Measurements from ENCODE around the gene PIGS. TPM values are rescaled to one million over a fixed set of nuclear protein-coding genes. Genes with fewer than 3 reads are reported as not detected.
"Not testable (repeated sequence)": the region's sequence is repeated elsewhere in the genome, so short reads cannot be mapped to it uniquely, and the experiment has no call there.

The PIGS gene
- 10 to 100 TPM; 74.9 to 93.2 TPM for total RNA-seq

- no peaks in the 10 kb centered on the region for H3K36me3 Mint-ChIP-seq
- no peaks in the 10 kb centered on the region for H3K9me3 Mint-ChIP-seq
- DNase-seq (ENCODE audit: low spot score) (peak; percentile 96), ATAC-seq (peak; percentile 99)
- peak within 1 kb of the TSS; percentile 83 to 96 for H3K27ac Mint-ChIP-seq
- peaks cover 54 to 55% of the 10 kb centered on the region in 2 donors for H3K4me1 Mint-ChIP-seq (ENCODE audit: low read depth in 2 of 2)
- peak within 1 kb of the TSS; percentile 94 for H3K4me3 Mint-ChIP-seq
- H3K27me3 Mint-ChIP-seq = no peaks in the 10 kb centered on the region
Observed at GRCh38 chr17:28571361-28572122, at the start of gene PIGS. PIGS (minus strand) TSS chr17:28571524; CDS start chr17:28571496, 28 bp downstream.

GRCh38 chr17:28620010-28620409, 48.7 kb upstream of the PIGS start:
- DNase-seq (ENCODE audit: low spot score) (no peak), ATAC-seq (no peak)
- Mint-ChIP-seq H3K4me3 (no peak overlapping the region), H3K4me1 (ENCODE audit: low read depth in 2 of 2) (peaks cover 0 to 2% of the 10 kb centered on the region in 2 donors), H3K27me3 (no peaks in the 10 kb centered on the region), H3K27ac (no peak overlapping the region), H3K9me3 (no peaks in the 10 kb centered on the region), H3K36me3 (peaks cover 39% of the 10 kb centered on the region)

DNA sequence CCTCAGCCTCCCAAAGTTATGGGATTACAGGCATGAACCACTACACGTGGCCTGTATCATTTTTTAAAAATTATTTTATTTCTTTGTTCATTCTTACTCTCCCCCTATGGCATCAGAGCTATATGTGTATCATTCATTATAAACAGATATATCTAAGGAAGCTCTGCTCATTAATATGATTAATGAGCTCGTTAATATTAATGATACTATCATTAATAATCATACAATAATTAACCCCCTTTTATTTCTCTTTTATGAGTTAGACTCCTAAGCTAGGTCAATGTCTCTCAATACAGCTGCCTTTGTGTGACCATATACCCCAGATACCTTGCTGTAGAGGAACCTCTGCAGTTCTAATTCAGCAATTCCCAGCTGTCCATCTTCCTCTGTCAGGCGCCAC, 47.1 kb upstream of the PIGS start:
- H3K4me1 Mint-ChIP-seq (ENCODE audit: low read depth in 2 of 2) = peaks cover 0 to 4% of the 10 kb centered on the region in 2 donors
- H3K27ac Mint-ChIP-seq = no peak overlapping the region
- no peak overlapping the region for H3K4me3 Mint-ChIP-seq
- H3K36me3 Mint-ChIP-seq = peaks cover 40% of the 10 kb centered on the region
- DNase-seq (ENCODE audit: low spot score) = no peak
- no peaks in the 10 kb centered on the region for H3K27me3 Mint-ChIP-seq
- no peaks in the 10 kb centered on the region for H3K9me3 Mint-ChIP-seq
- no peak for ATAC-seq

DNA sequence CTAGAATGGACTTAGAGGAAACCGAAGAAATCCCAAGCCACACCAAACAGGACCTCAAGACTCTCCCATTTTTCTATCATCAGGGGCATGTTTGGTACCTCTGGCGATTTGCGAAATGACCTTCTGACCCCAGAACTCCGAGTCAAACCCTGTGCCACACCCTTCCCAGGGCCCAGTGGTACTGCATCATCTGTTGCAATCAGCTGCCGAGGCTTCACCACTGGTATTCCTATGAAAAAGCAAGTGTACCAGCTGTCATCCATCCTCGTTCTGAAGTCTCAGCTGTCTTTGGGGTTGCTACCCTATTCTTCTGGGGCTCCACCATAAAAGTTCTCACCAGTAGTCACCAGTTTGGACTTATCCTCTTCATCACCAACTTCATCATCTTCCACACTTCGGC, 45.0 kb upstream of the PIGS start:
- Mint-ChIP-seq H3K9me3 (no peaks in the 10 kb centered on the region), H3K27me3 (no peaks in the 10 kb centered on the region), H3K27ac (no peak overlapping the region), H3K4me1 (ENCODE audit: low read depth in 2 of 2) (peaks cover 0 to 4% of the 10 kb centered on the region in 2 donors), H3K4me3 (no peak overlapping the region), H3K36me3 (peaks cover 30% of the 10 kb centered on the region)
- DNase-seq (ENCODE audit: low spot score) (no peak), ATAC-seq (no peak)

GRCh38 chr17:28615260-28615940, 44.1 kb upstream of the PIGS start:
- H3K9me3 Mint-ChIP-seq = no peaks in the 10 kb centered on the region
- no peak overlapping the region for H3K27ac Mint-ChIP-seq
- peaks cover 0 to 4% of the 10 kb centered on the region in 2 donors for H3K4me1 Mint-ChIP-seq (ENCODE audit: low read depth in 2 of 2)
- ATAC-seq (no peak), DNase-seq (ENCODE audit: low spot score) (no peak)
- no peaks in the 10 kb centered on the region for H3K27me3 Mint-ChIP-seq
- H3K36me3 Mint-ChIP-seq = peaks cover 24% of the 10 kb centered on the region
- H3K4me3 Mint-ChIP-seq = no peak overlapping the region

DNA sequence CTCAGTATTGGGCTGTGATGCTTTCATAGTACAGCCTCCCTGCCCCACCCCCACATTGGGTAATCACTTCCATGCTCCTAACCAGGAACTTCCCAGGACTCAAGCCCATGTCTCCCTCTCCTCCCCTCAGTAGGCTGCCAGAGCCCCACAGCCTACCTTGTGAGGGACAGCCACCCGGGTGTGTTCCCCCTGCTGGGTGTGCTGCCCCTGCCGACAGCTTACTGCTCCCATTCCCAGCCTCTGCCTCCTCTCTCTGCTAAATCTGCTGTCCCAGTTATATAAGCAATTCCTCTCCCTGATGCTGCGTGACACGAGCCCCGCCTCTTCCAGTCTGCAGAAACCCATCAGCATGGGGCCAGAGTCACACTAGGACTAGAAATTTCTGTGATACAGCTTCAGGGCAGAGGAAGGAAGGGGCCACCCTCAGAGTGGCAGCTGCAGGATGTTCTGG, 42.6 kb upstream of the PIGS start, which contains the start of gene RSKR:
TSS of gene RSKR (minus strand) at position 255 of the 451 bp plus-strand sequence. CDS start at position 231, 24 bp downstream.
- Mint-ChIP-seq H3K27ac (no peak within 1 kb of the TSS), H3K4me1 (ENCODE audit: low read depth in 2 of 2) (peaks cover 0 to 4% of the 10 kb centered on the region in 2 donors), H3K27me3 (no peaks in the 10 kb centered on the region), H3K4me3 (no peak within 1 kb of the TSS), H3K36me3 (peaks cover 15% of the 10 kb centered on the region), H3K9me3 (no peaks in the 10 kb centered on the region)
- DNase-seq (ENCODE audit: low spot score) (no peak), ATAC-seq (no peak)

DNA sequence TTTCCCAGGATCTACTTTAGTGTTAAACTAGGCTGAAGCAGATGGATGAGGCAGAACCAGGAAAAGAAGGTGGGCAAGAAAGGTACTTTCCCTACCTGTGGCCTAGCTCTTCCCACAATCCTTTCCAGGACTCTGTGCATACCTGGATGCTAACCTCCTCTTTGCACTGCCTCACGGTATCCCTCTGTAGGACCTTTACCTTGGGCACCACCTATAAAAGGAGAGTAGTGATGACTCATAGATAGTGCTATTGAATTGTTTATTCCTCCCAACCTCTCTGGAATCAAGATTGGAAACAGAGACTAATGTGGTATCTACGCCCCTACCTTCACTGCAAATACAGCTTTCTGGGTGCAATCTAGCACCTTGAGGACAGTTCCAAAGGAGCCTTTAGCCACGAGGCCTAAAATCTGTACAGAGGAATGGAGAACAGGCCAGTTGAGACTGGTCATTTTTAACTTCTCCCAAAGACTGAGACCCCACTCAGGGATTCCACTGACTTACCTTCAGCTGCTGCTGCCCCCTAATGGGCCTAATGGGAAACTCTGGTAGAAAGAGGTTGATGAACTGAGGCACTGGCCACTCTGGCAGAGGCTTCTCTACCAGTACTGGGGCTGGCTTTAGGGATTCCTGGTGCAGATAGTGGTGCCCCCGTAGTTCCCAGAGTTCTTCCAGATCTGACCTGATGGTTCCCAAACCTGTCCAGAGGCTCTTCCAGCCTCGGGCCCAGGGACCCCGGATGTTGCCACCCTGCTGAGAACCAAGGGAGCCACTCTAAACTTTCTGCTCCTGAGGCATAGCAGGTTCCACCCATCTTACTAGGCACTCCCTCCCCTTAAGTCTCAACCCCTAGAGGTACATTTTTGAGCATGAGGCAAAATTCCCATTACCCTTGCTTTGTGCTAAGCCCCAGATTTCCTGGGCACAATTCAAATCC, 41.9 kb upstream of the PIGS start:
- no peak overlapping the region for H3K27ac Mint-ChIP-seq
- H3K36me3 Mint-ChIP-seq = peaks cover 15% of the 10 kb centered on the region

GRCh38 chr17:28612531-28612930, 41.2 kb upstream of the PIGS start:
- H3K9me3 Mint-ChIP-seq = no peaks in the 10 kb centered on the region
- DNase-seq (ENCODE audit: low spot score) (no peak), ATAC-seq (no peak)
- peaks cover 15% of the 10 kb centered on the region for H3K36me3 Mint-ChIP-seq
- no peak overlapping the region for H3K4me3 Mint-ChIP-seq
- no peak overlapping the region for H3K27ac Mint-ChIP-seq
- H3K4me1 Mint-ChIP-seq (ENCODE audit: low read depth in 2 of 2) = peaks cover 0 to 4% of the 10 kb centered on the region in 2 donors
- no peaks in the 10 kb centered on the region for H3K27me3 Mint-ChIP-seq

More for the DNA sequence above, 41.9 kb upstream of the PIGS start:
- Mint-ChIP-seq H3K9me3 (no peaks in the 10 kb centered on the region), H3K4me3 (no peak overlapping the region), H3K27me3 (no peaks in the 10 kb centered on the region), H3K4me1 (ENCODE audit: low read depth in 2 of 2) (peaks cover 0 to 4% of the 10 kb centered on the region in 2 donors)
- peak in 1 of 2 donors; percentile 25 for ATAC-seq
- DNase-seq (ENCODE audit: low spot score) = no peak

GRCh38 chr17:28610376-28610775, 39.1 kb upstream of the PIGS start:
- H3K4me1 Mint-ChIP-seq (ENCODE audit: low read depth in 2 of 2) = peaks cover 0 to 4% of the 10 kb centered on the region in 2 donors
- H3K4me3 Mint-ChIP-seq = no peak overlapping the region
- DNase-seq (ENCODE audit: low spot score) = no peak
- H3K27ac Mint-ChIP-seq = no peak overlapping the region
- no peaks in the 10 kb centered on the region for H3K27me3 Mint-ChIP-seq
- peaks cover 10% of the 10 kb centered on the region for H3K36me3 Mint-ChIP-seq
- ATAC-seq = no peak
- H3K9me3 Mint-ChIP-seq = no peaks in the 10 kb centered on the region

GRCh38 chr17:28604031-28604430, 32.7 kb upstream of the PIGS start:
- H3K4me1 Mint-ChIP-seq (ENCODE audit: low read depth in 2 of 2); H3K27me3 Mint-ChIP-seq; DNase-seq (ENCODE audit: low spot score); H3K27ac Mint-ChIP-seq; H3K36me3 Mint-ChIP-seq; H3K4me3 Mint-ChIP-seq; ATAC-seq; H3K9me3 Mint-ChIP-seq: not testable (repeated sequence)

DNA sequence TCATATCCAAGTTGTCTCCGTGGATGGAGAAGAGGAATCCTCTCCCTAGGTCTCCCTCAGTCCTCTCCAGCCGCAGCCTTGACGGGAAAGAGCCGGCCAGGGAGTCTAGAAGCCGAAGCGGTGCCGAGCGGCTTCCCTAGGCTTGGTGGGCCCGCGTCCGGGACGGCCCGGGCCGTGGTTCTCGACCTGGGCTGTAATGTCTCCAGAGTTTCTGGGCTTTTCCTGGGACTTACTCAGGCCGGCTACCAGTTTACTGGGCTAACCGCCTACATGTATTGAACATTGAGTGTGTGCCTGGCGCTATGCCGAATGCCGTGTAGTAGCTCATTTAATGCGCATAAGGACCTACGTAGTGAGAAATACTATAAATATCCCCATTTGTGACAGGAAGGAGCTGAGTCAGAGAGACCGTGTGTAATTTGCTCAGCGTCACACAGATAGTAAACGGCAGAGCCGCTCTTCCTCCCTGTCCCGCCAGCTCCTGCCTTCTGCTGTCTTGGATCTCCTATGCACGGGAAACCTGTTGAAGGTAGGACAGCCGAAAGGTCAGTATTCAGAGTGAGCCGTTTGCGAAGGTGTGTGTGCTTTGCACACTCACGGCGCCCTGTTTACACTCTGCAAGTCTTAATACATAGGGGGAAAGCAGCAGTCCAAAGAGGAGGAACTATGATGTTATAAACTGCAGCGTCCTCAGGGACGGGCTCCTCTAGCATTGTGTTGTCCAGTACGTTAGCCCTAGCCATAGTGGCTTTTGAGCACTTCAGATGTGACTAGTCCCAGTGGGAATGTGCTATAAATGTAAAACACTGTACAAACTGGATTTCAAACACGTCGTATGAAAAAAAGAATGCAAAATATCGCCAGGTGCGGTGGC, 28.2 kb upstream of the PIGS start:
- DNase-seq (ENCODE audit: low spot score) (peak; percentile 64), ATAC-seq (peak; percentile 81 to 84)
- H3K9me3 Mint-ChIP-seq = no peaks in the 10 kb centered on the region
- peak overlapping the region; percentile 94 for H3K4me3 Mint-ChIP-seq
- peak overlapping the region; percentile 93 to 99 for H3K27ac Mint-ChIP-seq
- peaks cover 8% of the 10 kb centered on the region for H3K36me3 Mint-ChIP-seq
- peaks cover 23 to 24% of the 10 kb centered on the region in 2 donors for H3K4me1 Mint-ChIP-seq (ENCODE audit: low read depth in 2 of 2)
- H3K27me3 Mint-ChIP-seq = no peaks in the 10 kb centered on the region

- peaks cover 23 to 24% of the 10 kb centered on the region in 2 donors for H3K4me1 Mint-ChIP-seq (ENCODE audit: low read depth in 2 of 2)
- peak within 1 kb of the TSS; percentile 93 to 99 for H3K27ac Mint-ChIP-seq
- peaks cover 8% of the 10 kb centered on the region for H3K36me3 Mint-ChIP-seq
- no peaks in the 10 kb centered on the region for H3K9me3 Mint-ChIP-seq
- peak within 1 kb of the TSS; percentile 94 for H3K4me3 Mint-ChIP-seq
- peak; percentile 97 for DNase-seq (ENCODE audit: low spot score)
- no peaks in the 10 kb centered on the region for H3K27me3 Mint-ChIP-seq
- peak; percentile 97 to 98 for ATAC-seq
Observed at GRCh38 chr17:28598799-28599310, 27.5 kb upstream of the PIGS start, which contains the start of gene SPAG5. SPAG5 (minus strand) TSS chr17:28599025; CDS start chr17:28598946, 79 bp downstream.
